Lower leg skin (tissue), 3 donors: ENCODE measurements around the gene GIMAP5.

Source experiments
- CTCF ChIP-seq, 3 donors: fragments of 450-650 bp; IDR thresholded peaks; one replicate each; pipeline ENCODE4 v1.5.1; 2016; ENCODE audit warnings: antibody characterized with exemption in 3 of 3, mild to moderate bottlenecking in 3 of 3, moderate library complexity in 2 of 3
- POLR2A ChIP-seq, 2 donors: fragments of 450-650 bp; IDR thresholded peaks; one replicate each; pipeline ENCODE4 v1.6.1; 2016 to 2017; ENCODE audit warnings: antibody characterized with exemption in 2 of 2, mild to moderate bottlenecking in 1 of 2, moderate library complexity in 1 of 2

GRCh38 chr7:150738591-150739001 lies 1.4 kb downstream of the GIMAP5 start:
- TF ChIP-seq CTCF (IDR thresholded peaks at IDR 0.05) = no peak
- TF ChIP-seq POLR2A (IDR thresholded peaks at IDR 0.05) = no peak
